HG03135 (cell line): Measurements from ENCODE around the gene SOX2.

Experiments
- ATAC-seq: cut with Tn5 transposase; IDR thresholded peaks from one replicate; pipeline ENCODE4 v1.9.1; 2021; ENCODE audit warnings: mild to moderate bottlenecking, moderate library complexity; ENCODE audit not compliant: unreplicated experiment

The SOX2 gene

GRCh38 chr3:181704421-181705085, 7.2 kb upstream of the SOX2 start:
- no peak for ATAC-seq

GRCh38 chr3:181705086-181705480, 6.6 kb upstream of the SOX2 start:
- no peak for ATAC-seq

DNA sequence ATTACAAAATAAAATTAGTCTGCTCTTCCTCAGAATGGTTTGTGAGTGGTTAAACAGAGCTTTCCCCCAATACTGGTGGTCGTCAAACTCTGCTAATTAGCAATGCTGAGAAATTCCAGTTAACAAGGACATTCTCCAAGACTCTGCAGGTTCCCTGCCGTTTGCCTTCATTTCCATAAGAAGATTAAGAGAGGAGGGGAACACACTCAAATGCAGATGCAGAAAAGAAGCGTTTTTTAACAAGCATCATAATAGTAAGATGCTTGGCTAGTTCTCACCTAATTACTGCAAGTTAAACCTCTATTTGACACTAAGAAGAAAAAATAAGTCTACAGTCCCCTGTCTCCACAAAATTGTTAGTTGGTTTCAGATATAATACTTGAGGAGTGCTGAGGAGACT, 3.7 kb upstream of the SOX2 start:
- ATAC-seq: no peak

- peak; percentile 51 for ATAC-seq
Measured at GRCh38 chr3:181709537-181710279, 2.0 kb upstream of the SOX2 start.

- ATAC-seq: no peak
Measured at GRCh38 chr3:181710345-181711291, 1.1 kb upstream of the SOX2 start.

GRCh38 chr3:181712226-181712552, 464 bp downstream of the SOX2 start:
- ATAC-seq: no peak

DNA sequence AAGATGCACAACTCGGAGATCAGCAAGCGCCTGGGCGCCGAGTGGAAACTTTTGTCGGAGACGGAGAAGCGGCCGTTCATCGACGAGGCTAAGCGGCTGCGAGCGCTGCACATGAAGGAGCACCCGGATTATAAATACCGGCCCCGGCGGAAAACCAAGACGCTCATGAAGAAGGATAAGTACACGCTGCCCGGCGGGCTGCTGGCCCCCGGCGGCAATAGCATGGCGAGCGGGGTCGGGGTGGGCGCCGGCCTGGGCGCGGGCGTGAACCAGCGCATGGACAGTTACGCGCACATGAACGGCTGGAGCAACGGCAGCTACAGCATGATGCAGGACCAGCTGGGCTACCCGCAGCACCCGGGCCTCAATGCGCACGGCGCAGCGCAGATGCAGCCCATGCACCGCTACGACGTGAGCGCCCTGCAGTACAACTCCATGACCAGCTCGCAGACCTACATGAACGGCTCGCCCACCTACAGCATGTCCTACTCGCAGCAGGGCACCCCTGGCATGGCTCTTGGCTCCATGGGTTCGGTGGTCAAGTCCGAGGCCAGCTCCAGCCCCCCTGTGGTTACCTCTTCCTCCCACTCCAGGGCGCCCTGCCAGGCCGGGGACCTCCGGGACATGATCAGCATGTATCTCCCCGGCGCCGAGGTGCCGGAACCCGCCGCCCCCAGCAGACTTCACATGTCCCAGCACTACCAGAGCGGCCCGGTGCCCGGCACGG, 991 bp downstream of the SOX2 start:
- ATAC-seq: no peak

- no peak for ATAC-seq
Measured at GRCh38 chr3:181713280-181713647, 1.5 kb downstream of the SOX2 start.

- no peak for ATAC-seq
Measured at GRCh38 chr3:181713676-181714612, 2.2 kb downstream of the SOX2 start.

GRCh38 chr3:181715571-181716340, 4.0 kb downstream of the SOX2 start:
- no peak for ATAC-seq

DNA sequence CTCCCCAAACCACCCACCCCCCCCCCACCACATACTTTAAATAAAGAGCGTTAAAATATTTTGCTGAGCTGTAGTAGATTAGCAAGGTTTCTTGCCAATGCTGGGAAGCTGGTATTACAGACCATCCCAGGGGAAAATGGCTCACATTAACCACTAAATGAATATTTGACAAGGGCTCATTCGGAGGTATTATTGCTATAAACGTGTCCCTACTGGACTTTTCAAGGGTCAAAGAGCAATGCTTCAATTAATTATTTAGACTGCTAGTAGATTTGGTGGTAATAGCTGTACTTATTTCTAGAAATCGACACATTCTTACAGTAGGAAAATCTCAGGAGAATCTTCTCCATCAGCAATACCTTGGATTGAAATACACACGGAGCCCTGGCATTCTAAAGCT, 5.2 kb downstream of the SOX2 start:
- ATAC-seq: no peak

DNA sequence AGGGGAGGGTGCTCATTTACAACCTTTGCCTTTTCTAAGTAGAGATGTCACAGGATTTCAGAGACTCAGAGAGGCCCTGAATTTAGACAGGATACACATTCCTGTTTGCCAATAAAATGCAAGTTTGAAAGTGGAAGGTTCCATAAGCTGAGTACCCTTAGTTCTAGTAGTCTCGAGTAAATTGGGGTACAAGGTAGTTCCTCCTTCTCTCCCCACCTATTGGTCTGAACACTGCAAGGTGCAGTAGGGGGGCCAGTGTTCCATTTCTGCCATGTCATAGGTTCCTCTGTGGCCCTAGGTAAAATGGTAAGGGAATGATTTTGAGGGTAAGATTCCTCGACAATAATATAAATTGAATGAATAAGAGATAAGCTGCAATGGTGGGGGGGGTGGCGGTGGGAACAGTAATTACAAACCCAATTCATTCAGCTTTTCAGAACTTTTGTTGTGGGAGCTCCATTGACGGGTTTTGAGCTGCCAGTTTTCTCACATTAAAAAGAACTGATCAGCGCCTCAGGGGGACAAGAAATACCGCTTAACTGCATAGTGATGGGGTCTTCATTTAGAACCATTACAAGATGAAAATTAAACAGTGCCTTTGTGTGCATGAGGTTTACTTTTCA, 5.9 kb downstream of the SOX2 start:
- ATAC-seq: no peak

DNA sequence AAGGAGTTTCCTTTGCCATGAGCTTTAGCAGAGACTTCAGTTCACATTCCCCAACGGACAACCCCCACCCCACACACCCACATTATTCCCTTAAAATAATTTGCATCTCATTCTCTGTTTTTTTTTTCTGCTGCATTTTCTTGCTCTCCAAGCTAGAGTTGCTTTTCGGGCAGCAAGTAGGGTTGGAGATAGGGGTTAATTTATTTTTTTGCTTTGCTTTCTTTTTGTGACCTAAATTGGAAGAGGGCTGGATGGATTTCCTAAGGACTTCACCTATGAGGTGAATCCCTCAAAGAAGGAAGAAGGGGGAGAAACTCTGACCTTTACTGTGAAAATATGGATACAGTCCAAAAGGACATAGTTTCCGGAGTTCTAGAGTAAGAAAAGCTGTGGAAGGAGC, 6.6 kb downstream of the SOX2 start:
- ATAC-seq: no peak

DNA sequence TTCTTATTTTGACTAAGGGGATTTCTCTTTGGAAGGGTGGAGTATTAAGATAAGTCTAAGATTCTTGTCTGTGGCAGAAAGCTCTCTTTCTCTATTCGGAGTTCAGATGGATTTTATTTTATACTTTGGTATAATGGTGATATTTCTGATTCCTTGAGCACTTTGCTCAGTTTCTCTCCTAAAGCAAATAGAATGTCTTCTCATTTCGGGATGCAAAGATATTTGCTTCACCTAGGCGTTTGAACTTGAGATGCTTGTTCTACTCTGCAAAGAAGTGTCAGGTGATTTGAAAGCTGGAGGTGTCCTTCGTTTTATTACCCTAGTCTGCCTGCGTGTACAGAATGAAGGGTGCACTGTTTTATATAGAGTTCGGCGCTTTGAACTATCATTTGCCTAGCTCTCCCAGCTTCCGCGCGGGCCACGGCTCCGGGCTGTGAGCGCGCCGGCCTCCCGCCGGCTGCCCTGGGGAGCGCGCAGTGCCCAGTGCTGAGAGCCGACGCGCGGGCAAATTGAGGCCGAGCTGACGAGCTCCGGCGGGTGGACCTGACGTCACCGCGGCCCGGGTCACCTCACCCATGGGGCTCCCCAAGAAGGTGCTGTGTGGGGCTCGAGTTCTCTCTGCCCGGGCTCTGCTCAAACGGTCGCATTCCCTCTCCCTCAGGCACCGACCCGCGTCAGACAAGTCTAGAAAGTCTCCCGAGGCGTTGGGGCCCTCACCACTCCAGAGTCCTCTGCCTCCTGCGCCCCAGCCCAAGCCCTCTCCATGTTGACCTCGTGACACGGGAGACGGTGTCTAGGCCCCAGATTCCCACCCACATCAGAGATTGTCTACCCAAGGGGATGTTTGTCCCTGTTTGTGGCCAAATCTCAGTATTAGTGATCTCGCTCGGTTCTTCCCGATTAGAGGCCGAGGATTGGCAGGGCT, 7.5 kb downstream of the SOX2 start:
- no peak for ATAC-seq

GRCh38 chr3:181719991-181720680, 8.4 kb downstream of the SOX2 start:
- no peak for ATAC-seq

GRCh38 chr3:181721046-181721875, 9.5 kb downstream of the SOX2 start:
- ATAC-seq: no peak
